ENCODE measurements around the gene HSP90B1.

- TF ChIP-seq CREB1 (IDR thresholded peaks at IDR 0.05): no peak
- no peak for TF ChIP-seq CREB1 (CRISPR knock-in tag; IDR thresholded peaks at IDR 0.05)
- TF ChIP-seq POLR2A (IDR thresholded peaks at IDR 0.05; ENCODE audit: insufficient read depth in 1 of 2, low read depth in 2 of 2, low read length in 2 of 2): no peak
- no peak for TF ChIP-seq ZNF558 (CRISPR knock-in tag; IDR thresholded peaks at IDR 0.05; ENCODE audit: borderline replicate concordance)
- TF ChIP-seq SMAD3 (CRISPR knock-in tag; IDR thresholded peaks at IDR 0.05): no peak
- no peak for TF ChIP-seq POLR2AphosphoS5 (IDR thresholded peaks at IDR 0.05; ENCODE audit: low read depth, low read length)
- no peak for TF ChIP-seq ZNF569 (CRISPR knock-in tag; IDR thresholded peaks at IDR 0.05; ENCODE audit: borderline replicate concordance)
Measured at GRCh38 chr12:103924761-103925641, 5.2 kb upstream of the HSP90B1 start.
